ENCODE results near the gene CTDSPL.
A peak's percentile ranks its signal among the peaks of the same experiment; 100 is the strongest.

Gene CTDSPL

DNA sequence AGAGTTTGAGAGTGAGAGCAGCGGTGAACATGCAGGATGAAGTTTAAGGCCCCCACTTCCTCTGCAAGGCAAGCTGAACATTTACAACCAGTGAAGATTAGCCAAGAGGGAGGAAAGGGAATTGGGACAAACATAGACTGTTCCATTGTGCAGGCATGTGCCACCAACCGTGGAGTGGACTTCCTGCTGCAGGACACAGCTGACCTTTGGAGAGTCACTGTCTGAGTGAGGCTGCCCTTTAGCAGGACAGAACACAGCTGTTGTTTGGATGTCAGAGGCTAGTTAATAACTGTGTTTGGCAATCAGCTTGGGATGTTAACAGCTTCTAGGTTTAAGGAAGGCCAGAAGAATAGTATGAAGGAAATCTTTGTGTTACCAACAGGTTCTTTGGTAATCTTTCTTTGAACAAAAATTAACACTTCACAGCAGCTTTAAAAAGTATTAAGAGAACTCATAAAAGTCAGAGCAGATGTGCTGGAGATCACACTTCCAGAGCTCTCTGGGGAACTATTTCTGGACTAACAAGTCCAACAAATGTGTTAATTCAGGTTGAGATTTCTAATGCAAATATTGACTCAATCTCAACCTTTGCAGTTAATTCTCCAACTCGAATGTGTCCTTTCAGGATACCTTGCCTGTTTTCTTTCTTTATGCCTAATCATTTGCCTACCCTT, 31.4 kb downstream of the CTDSPL start:
- FAIRE-seq, result no peak

DNA sequence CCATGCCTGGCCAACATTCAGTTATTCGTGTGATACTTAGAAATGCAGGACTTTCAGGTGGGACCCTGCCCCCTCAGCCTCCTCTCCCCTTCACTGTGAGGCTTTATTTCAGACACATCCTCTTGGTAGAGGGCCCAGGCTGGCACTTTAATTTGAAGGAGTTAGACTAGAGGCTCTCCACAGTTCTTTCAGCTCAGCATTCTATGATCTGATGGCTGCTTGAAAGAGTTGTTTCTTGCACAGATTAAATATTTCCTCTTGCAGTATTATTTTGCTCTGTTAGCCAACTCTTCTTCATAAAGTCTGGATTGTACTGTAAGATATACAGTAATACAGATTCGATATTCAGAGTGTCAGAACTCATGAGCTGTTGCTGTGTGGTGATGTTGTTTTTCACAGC, 35.1 kb downstream of the CTDSPL start:
- no peak for FAIRE-seq

DNA sequence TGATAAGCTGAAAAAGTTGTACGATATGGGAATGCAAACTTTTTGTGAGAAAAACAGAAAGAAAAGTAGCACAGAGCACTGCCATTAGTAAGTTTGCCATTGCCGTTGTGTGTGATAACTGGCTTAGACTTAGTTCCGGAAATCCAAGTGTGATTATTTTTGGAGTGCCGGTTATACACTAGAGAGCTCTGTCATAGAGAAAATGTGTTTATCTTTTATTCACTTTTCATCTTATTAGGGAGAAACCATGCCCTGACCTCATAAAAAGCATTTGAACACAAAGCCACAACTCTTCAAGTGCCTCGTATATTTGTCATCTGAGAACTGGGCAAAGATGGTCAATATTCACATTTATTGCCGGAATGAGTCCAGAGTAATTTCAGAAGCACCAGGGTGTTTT, 36.1 kb downstream of the CTDSPL start:
- FAIRE-seq, result no peak

DNA sequence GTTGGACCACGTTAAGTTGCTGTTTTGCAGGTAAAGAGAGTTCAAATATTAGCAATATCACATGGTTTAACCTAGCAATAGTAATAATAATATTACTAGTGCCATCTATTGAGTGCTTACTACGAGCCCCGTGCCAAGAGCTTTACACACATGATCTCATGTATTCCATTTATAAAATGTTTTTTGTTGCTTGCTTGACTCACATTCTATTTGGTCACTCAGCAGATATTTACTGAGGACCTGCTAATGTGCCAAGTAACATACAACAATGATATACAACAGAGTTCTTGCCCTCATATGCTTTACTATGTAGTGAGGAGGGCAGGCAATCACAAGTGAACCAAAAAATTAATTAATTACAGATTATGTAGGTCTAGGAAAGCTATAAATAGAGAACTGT, 36.7 kb downstream of the CTDSPL start:
- FAIRE-seq, result no peak

DNA sequence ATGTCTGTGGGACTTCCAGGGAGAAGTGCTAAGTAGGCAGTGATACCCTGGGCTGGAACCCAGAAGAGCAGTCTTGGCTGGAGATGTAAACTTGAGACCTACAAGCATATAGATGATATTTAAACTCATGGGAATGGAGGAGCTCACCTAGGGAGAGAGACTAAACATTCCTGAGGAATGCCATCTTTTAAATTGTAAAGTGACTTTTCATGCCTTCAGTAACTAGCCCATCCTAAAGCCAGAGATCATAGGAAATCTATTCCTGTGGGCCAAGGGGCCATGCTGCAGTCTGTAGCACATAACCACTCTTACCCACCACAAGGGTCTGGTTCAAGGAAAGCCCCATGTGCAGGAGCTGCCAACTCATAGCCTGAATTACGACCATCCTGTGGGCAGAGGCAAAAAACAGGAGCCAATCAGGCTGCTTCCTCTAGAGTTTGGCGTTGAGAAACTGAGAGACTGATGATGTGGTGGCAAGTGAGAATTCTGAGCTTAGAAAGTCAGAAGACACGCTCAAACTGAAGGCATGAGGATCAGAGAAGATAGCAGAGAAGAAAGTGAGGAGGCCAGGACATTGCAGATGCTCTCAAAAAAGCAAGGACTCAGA, 37.5 kb downstream of the CTDSPL start:
- FAIRE-seq, result no peak

- no peak for FAIRE-seq
Observed at GRCh38 chr3:37899711-37900306, 38.1 kb downstream of the CTDSPL start.

GRCh38 chr3:37901721-37902120, 40.0 kb downstream of the CTDSPL start:
- no peak for FAIRE-seq

- FAIRE-seq, result no peak
Observed at GRCh38 chr3:37902674-37903073, 41.0 kb downstream of the CTDSPL start.

- FAIRE-seq, result no peak
Observed at GRCh38 chr3:37903320-37903719, 41.6 kb downstream of the CTDSPL start.

DNA sequence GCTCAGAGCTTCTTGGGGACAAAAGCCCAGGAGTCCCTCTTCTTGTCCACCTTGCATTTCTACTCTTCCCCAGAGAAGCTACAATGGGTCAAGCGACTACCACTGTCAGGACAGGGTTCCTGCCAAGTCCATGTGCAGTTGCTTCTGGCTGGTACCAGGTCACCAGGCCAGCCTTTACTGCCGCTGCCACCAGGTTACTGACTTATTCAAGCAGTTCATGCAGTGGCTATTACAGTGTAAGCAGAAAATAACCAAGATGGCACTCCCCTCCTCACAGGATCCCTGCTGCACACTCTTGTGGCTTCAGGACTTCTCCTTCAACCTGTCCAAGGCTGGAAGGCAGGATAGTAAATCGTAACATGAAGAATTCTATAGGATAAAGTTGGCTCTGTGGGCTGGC, 42.1 kb downstream of the CTDSPL start:
- no peak for FAIRE-seq

GRCh38 chr3:37904601-37905000, 42.9 kb downstream of the CTDSPL start:
- FAIRE-seq, result no peak

- no peak for FAIRE-seq
Observed at GRCh38 chr3:37905346-37905745, 43.7 kb downstream of the CTDSPL start.

DNA sequence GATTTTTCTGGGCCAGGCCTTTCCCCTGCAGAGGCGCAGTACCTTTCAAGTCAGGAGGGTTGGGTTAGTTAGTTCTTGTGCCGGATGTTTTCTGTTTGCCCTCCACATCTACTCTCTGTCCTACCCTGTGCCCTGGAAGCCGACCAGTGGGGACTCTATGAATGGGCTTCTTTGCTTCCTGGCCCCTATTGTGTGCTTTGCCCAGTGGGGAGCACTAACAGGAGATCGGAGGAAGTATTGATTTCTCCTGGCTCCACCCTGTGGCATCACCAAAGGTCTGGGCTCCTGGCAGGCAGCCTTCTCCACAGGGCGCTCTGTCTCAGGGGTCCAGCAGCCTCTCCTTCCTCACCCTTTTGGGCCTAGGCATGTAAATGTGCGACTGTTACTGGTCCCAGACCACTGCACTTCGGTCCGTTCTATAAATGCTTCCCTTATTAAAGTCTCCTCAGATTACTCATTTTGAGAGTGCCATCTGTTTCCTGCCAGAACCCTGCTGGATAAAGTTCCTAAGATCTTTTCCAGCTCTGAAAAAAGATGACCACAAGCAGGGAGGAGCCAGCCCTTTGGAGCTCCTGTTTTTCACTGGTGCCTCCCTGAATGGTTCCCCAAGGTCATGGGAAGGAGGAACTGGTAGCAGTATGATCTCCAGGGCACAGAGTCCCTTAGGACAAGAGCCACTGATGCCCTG, 44.5 kb downstream of the CTDSPL start:
- no peak for FAIRE-seq

- no peak for FAIRE-seq
Observed at GRCh38 chr3:37906734-37907282, 45.1 kb downstream of the CTDSPL start.

DNA sequence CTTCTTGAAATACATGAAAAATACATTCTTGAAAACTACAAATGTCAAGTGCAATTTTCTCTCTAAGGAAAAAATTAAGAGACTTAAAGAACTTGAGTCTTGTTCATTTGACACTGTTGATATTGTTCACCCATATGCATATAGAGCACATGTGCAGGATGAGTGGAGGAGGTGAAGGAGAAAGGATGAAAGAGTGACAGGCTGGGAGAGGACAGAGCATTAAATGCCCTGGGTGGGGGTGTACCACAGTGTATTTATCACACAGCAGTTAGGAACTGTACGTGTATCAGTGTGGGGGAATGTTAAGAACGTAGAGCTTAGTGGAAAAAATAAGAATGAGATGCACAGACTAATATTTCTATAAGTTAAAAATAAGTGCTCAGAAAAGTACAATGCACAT, 45.7 kb downstream of the CTDSPL start:
- FAIRE-seq, result no peak

GRCh38 chr3:37907906-37908305, 46.2 kb downstream of the CTDSPL start:
- no peak for FAIRE-seq

- FAIRE-seq, result no peak
Observed at GRCh38 chr3:37909067-37909911, 47.6 kb downstream of the CTDSPL start.

DNA sequence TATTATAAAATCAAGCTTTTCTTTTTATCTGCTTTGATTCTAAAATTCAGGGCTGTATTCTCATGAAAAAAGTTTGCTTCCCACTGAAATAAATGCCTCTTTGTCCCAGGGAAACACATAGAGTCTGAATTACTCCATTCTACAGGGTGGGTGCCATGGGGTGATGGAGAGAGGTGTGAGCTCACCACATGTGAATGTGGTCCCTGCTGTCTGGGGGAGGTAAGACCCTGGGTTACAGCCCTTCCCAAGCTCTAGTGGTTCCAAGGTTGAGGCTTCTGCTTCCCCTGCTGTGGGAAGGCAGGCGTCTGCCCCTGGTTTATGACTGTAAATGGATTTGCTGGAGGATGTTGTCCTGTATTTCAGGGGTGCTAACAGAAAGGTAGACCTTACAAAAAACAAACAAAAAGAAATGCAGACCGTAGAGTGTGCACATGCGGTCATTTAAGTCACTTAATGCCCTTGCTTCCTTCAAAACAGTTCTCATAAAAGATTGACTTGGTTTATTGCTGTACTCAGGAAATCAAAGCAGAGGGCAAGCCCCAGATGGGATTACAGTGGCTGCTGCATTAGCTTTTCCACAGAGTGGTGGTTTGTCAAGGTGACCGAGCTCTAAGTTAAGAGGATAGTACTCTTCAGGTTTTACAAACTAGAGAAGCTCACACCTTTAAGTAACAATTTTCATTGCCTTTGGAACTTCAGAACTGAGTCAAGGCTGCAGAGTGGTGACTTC, 49.2 kb downstream of the CTDSPL start:
- peak; percentile 53 for FAIRE-seq

GRCh38 chr3:37912052-37912733, 50.5 kb downstream of the CTDSPL start:
- FAIRE-seq, result no peak

DNA sequence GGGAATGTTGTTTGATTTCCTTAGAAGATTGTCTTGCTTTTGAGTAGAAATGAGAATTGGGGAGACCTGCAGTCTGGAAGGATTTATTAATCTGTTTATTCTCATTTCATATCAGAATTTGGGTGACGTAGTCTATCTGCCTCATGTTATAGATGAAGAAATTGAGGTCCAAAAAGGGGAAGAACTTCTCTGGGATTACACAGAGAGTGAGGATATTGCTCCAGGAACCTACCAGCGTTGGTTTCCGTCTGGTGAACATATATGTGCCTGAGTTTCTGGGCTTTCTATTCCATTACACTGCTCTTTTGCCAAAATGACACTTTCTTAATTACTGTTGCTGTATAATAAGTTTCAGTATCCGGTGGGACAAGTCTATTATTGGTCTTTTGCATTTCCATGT, 51.8 kb downstream of the CTDSPL start:
- no peak for FAIRE-seq

DNA sequence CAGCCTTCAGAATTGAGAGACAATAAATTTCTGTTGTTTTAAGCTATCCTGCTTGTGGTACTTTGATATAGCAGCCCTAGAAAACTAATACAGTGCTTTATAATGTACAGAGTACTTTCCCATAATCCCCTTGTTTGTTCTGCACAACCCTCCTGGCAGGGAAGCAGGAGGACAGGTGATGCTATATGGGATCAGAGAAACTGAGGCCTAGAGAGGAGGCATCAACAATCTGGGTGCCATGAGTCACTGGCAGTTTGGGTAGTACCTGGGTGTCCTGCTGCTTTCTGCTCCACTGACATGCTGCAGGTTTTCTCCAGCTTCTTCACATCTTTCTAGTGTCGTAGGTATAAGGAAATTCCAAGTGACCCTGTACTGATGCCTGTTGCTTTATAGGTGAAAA, 55.0 kb downstream of the CTDSPL start:
- no peak for FAIRE-seq

All from endometrium (tissue), 2 donors.